ENCODE results near the gene GPATCH8. TPM values are rescaled to one million over a fixed set of nuclear protein-coding genes. Genes with fewer than 3 reads are reported as not detected.

Gene GPATCH8
- total and polyA plus RNA-seq, 8 donors, result 5.2 to 58.2 (median 19.5) TPM

GRCh38 chr17:44439168-44439567 is 64.0 kb downstream of the GPATCH8 start:
- Histone ChIP-seq H3K27me3 (no peaks in the 10 kb centered on the region), H3K27ac (peak overlapping the region in 2 of 5 donors; percentile 3 to 31), H3K4me1 (peaks cover 0 to 19% (median 6%) of the 10 kb centered on the region in 4 donors), H3K9me3 (no peaks in the 10 kb centered on the region), H3K4me3 (no peak overlapping the region), H3K36me3 (peaks cover 8 to 23% (median 21%) of the 10 kb centered on the region in 4 donors)
- intact Hi-C loops (cut with DNase I; ENCODE audit: low total_unique reads), result no loop called here
- TF ChIP-seq CTCF (IDR thresholded peaks at IDR 0.05) (no peak), POLR2A (IDR thresholded peaks at IDR 0.05) (no peak), EP300 (IDR thresholded peaks at IDR 0.05) (no peak), POLR2AphosphoS5 (IDR thresholded peaks at IDR 0.05) (no peak)
- 62 to 85% (median 80%) methylated on average over 3 of the region's 3 CpGs for WGBS, 5 donors
- DNase-seq, result no peak

- intact Hi-C loops (cut with DNase I; ENCODE audit: low total_unique reads), result no loop called here
- 43 to 58% (median 49%) methylated on average over 2 of the region's 2 CpGs for WGBS, 5 donors
- peak overlapping the region in 2 of 5 donors; percentile 3 to 31 for H3K27ac ChIP-seq
- no peak overlapping the region for H3K4me3 ChIP-seq
- DNase-seq, result peak; percentile 18 to 39
- H3K36me3 ChIP-seq, result peaks cover 13 to 28% (median 26%) of the 10 kb centered on the region in 4 donors
- H3K27me3 ChIP-seq, result no peaks in the 10 kb centered on the region
- TF ChIP-seq POLR2AphosphoS5 (IDR thresholded peaks at IDR 0.05), result no peak
- TF ChIP-seq CTCF (IDR thresholded peaks at IDR 0.05), result no peak
- TF ChIP-seq EP300 (IDR thresholded peaks at IDR 0.05), result no peak
- no peak for TF ChIP-seq POLR2A (IDR thresholded peaks at IDR 0.05)
- no peaks in the 10 kb centered on the region for H3K9me3 ChIP-seq
- H3K4me1 ChIP-seq, result peaks cover 0 to 22% (median 6%) of the 10 kb centered on the region in 4 donors
Observed at GRCh38 chr17:44438636-44439035, 64.6 kb downstream of the GPATCH8 start.

GRCh38 chr17:44436336-44436735 is 66.9 kb downstream of the GPATCH8 start:
- no peak for TF ChIP-seq CTCF (IDR thresholded peaks at IDR 0.05)
- TF ChIP-seq POLR2AphosphoS5 (IDR thresholded peaks at IDR 0.05), result no peak
- no peak for TF ChIP-seq EP300 (IDR thresholded peaks at IDR 0.05)
- TF ChIP-seq POLR2A (IDR thresholded peaks at IDR 0.05), result no peak
- intact Hi-C loops (cut with DNase I; ENCODE audit: low total_unique reads), result no loop called here
- 80 to 93% (median 86%) methylated on average over 2 of the region's 2 CpGs for WGBS, 5 donors
- Histone ChIP-seq H3K27ac (no peak overlapping the region), H3K9me3 (no peaks in the 10 kb centered on the region), H3K4me1 (peaks cover 0 to 26% (median 10%) of the 10 kb centered on the region in 4 donors), H3K27me3 (no peaks in the 10 kb centered on the region), H3K4me3 (no peak overlapping the region), H3K36me3 (peaks cover 13 to 51% (median 49%) of the 10 kb centered on the region in 4 donors)
- no peak for DNase-seq

GRCh38 chr17:44432254-44433157 is 70.7 kb downstream of the GPATCH8 start:
- DNase-seq, result peak in 1 of 2 donors; percentile 5

More at GRCh38 chr17:44432254-44433157, 70.7 kb downstream of the GPATCH8 start:
- Histone ChIP-seq H3K4me1 (peaks cover 0 to 7% (median 3%) of the 10 kb centered on the region in 4 donors), H3K9me3 (no peaks in the 10 kb centered on the region), H3K27ac (peak overlapping the region in 1 of 5 donors; percentile 4), H3K27me3 (no peaks in the 10 kb centered on the region), H3K36me3 (peaks cover 13 to 88% (median 84%) of the 10 kb centered on the region in 4 donors), H3K4me3 (no peak overlapping the region)
- TF ChIP-seq POLR2A (IDR thresholded peaks at IDR 0.05) (no peak), EP300 (IDR thresholded peaks at IDR 0.05) (no peak)
- WGBS, 5 donors, result 83 to 88% (median 85%) methylated on average over 9 of the region's 9 CpGs
- intact Hi-C loops (cut with DNase I; ENCODE audit: low total_unique reads), result no loop called here
